AG10803 (cell line): Measurements from ENCODE around the gene PDGFD.
A peak's percentile ranks its signal among the peaks of the same experiment; 100 is the strongest.

ENCODE experiments used
- DNase-seq: peaks from one replicate; pipeline ENCODE4 v3.0.0; 2010; ENCODE audit warnings: low read depth
- H3K4me3 ChIP-seq: 2 replicates; pipeline ENCODE4 v1.5.1; 2011; ENCODE audit warnings: mild to moderate bottlenecking, low read length, control low read depth
- CTCF ChIP-seq: conservative IDR thresholded peaks from 2 replicates; pipeline ENCODE4 v1.5.1; 2011; ENCODE audit warnings: mild to moderate bottlenecking, low read length, control low read depth, inconsistent platforms

PDGFD gene

GRCh38 chr11:104033561-104033960, 130.4 kb downstream of the PDGFD start:
- no peak for TF ChIP-seq CTCF

GRCh38 chr11:104033134-104033533, 130.8 kb downstream of the PDGFD start:
- peak; percentile 75 for DNase-seq
- H3K4me3 ChIP-seq: no peak overlapping the region
- no peak for TF ChIP-seq CTCF

More at GRCh38 chr11:104033561-104033960, 130.4 kb downstream of the PDGFD start:
- no peak for DNase-seq
- no peak overlapping the region for H3K4me3 ChIP-seq

GRCh38 chr11:104028476-104029263, 135.3 kb downstream of the PDGFD start:
- H3K4me3 ChIP-seq: no peak overlapping the region
- TF ChIP-seq CTCF: no peak
- peak; percentile 47 for DNase-seq

- no peak overlapping the region for H3K4me3 ChIP-seq
- DNase-seq: no peak
- no peak for TF ChIP-seq CTCF
Measured at GRCh38 chr11:104024572-104024971, 139.4 kb downstream of the PDGFD start.

GRCh38 chr11:104015649-104016415, 148.1 kb downstream of the PDGFD start:
- no peak for DNase-seq
- no peak for TF ChIP-seq CTCF
- no peak overlapping the region for H3K4me3 ChIP-seq

GRCh38 chr11:104011044-104011443, 152.9 kb downstream of the PDGFD start:
- TF ChIP-seq CTCF: no peak
- no peak for DNase-seq
- H3K4me3 ChIP-seq: no peak overlapping the region
